ENCODE data around the gene AKAP1. TPM values are rescaled to one million over a fixed set of nuclear protein-coding genes. Genes with fewer than 3 reads are reported as not detected.

Gene AKAP1, protein sequence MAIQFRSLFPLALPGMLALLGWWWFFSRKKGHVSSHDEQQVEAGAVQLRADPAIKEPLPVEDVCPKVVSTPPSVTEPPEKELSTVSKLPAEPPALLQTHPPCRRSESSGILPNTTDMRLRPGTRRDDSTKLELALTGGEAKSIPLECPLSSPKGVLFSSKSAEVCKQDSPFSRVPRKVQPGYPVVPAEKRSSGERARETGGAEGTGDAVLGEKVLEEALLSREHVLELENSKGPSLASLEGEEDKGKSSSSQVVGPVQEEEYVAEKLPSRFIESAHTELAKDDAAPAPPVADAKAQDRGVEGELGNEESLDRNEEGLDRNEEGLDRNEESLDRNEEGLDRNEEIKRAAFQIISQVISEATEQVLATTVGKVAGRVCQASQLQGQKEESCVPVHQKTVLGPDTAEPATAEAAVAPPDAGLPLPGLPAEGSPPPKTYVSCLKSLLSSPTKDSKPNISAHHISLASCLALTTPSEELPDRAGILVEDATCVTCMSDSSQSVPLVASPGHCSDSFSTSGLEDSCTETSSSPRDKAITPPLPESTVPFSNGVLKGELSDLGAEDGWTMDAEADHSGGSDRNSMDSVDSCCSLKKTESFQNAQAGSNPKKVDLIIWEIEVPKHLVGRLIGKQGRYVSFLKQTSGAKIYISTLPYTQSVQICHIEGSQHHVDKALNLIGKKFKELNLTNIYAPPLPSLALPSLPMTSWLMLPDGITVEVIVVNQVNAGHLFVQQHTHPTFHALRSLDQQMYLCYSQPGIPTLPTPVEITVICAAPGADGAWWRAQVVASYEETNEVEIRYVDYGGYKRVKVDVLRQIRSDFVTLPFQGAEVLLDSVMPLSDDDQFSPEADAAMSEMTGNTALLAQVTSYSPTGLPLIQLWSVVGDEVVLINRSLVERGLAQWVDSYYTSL
- 9.5 and 10.7 TPM in 2 replicates for total RNA-seq (2014; rRNA removed; shearing (Covaris generic))
- polyA plus RNA-seq (2016; fragmentation: Nextera tagmentation; extraction: Ambion mirVana), result 7.3 and 8.6 TPM in 2 replicates

DNA sequence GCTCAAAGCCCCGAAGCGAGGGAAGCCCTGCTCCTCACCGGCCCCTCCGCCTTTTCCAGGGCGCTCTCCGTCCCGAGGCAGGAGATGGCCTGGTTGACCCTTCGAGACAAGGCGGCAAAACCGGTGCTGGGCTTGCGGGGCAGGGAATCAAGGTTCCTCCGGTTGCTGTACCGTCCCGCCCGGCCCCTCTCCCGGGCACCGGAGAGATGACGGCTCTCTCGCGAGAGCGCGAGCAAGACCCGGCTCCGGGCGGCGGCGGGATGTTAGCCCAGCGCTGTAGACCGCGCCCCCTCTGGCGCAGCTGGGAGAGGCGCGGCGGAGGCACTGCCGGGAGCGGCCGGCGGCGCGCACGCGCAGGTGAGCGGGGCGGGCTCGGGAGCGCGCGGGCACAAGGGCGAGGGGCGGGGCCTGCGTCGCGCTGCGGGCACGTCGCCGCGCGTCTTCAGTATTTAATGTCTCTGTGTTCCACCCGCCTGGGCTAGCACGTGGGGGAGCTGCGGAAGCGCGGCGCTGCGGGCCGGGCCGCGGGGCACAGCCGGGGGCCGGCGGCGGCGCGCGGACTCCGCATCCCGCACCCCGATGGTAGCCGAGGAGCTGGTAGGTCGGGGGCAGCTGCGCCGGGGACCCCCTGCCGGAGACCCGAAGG is at the start of gene AKAP1:
AKAP1 (plus strand) TSS at position 445 of the 646 bp plus-strand sequence. CDS start 20,219 bp downstream, outside the sequence.
- no peaks in the 10 kb centered on the region for H3K4me1 ChIP-seq (ENCODE audit: insufficient read depth)
- H4K20me1 ChIP-seq (ENCODE audit: insufficient read depth), result no peaks in the 10 kb centered on the region
- H3K4me2 ChIP-seq (ENCODE audit: unreplicated experiment), result peak within 1 kb of the TSS; percentile 87
- no peaks in the 10 kb centered on the region for H3K27me3 ChIP-seq (replicated peaks; ENCODE audit: insufficient read depth)
- peaks cover 6% of the 10 kb centered on the region; the same call in 1 of the 2 replicates for H3F3A ChIP-seq (ENCODE audit: insufficient read depth)
- DNase-seq, result peak; percentile 99
- H3K36me3 ChIP-seq (ENCODE audit: low read depth), result no peaks in the 10 kb centered on the region
- WGBS, 2 experiments (ENCODE audit: low coverage in 1 of 2, low lambda C conversion rate in 2 of 2, missing lambda C conversion rate in 2 of 2), result 1% methylated on average over 32 to 35 of the region's 85 CpGs
- no peaks in the 10 kb centered on the region for H3K9me3 ChIP-seq (ENCODE audit: low read depth)
- peaks cover 8% of the 10 kb centered on the region; the same call in 1 of the 2 replicates for H3K79me2 ChIP-seq (ENCODE audit: insufficient read depth)
- peak within 1 kb of the TSS; percentile 76 for H3K27ac ChIP-seq
- TF ChIP-seq EZH2phosphoT487 (IDR thresholded peaks at IDR 0.05; ENCODE audit: insufficient read depth, low read depth) (no peak), EZH2 (IDR thresholded peaks at IDR 0.05; ENCODE audit: insufficient read depth, poor library complexity, severe bottlenecking) (no peak)
- H3K4me3 ChIP-seq, result peak within 1 kb of the TSS; percentile 92
- H3K9me2 ChIP-seq (ENCODE audit: insufficient read depth), result no peaks in the 10 kb centered on the region
- in situ Hi-C loops (cut with MboI), result no loop called here
- H3K9ac ChIP-seq, result peak within 1 kb of the TSS; percentile 87
- H2AFZ ChIP-seq, result peak within 1 kb of the TSS; percentile 97

DNA sequence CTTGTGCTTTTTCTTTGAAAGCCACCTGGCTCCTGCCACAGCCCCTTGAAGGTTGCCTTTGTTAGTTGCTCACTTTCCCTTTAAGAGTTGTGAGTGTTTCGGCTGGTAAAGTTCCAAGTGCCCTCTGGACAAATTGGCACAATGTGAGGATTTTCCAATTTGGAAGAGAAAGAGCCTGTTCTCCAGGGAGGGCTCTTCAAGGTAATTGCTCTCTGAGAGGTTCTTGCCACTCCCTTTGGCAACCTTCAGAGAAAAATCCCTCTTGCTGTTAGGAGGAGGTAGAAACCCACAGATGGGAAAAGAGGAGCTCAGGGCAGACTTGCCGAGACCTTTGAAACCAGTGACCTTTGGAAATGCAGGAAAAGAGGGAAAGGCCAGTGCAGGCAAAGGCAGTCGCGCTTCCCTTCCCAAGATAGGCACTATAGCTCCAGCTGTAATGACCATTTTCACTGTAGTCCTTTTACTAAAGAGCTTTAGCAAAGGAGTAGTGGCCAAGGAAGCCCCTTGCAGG is 49.0 kb upstream of the AKAP1 start:
- no peak overlapping the region for H3K4me3 ChIP-seq
- no peak for DNase-seq
- H3K36me3 ChIP-seq (ENCODE audit: low read depth), result no peaks in the 10 kb centered on the region
- TF ChIP-seq EZH2 (IDR thresholded peaks at IDR 0.05; ENCODE audit: insufficient read depth, poor library complexity, severe bottlenecking), result no peak
- no peak for TF ChIP-seq EZH2phosphoT487 (IDR thresholded peaks at IDR 0.05; ENCODE audit: insufficient read depth, low read depth)
- in situ Hi-C loops (cut with MboI), result no loop called here
- WGBS, 2 experiments (ENCODE audit: low coverage in 1 of 2, low lambda C conversion rate in 2 of 2, missing lambda C conversion rate in 2 of 2), result 55 to 56% methylated on average over 4 of the region's 4 CpGs
- H3K9ac ChIP-seq, result no peak overlapping the region
- H3K9me2 ChIP-seq (ENCODE audit: insufficient read depth), result no peaks in the 10 kb centered on the region
- H3F3A ChIP-seq (ENCODE audit: insufficient read depth), result no peaks in the 10 kb centered on the region
- no peaks in the 10 kb centered on the region for H3K4me1 ChIP-seq (ENCODE audit: insufficient read depth)
- H3K79me2 ChIP-seq (ENCODE audit: insufficient read depth), result no peaks in the 10 kb centered on the region
- H3K4me2 ChIP-seq (ENCODE audit: unreplicated experiment), result no peak overlapping the region
- H3K27ac ChIP-seq, result no peak overlapping the region
- H4K20me1 ChIP-seq (ENCODE audit: insufficient read depth), result no peaks in the 10 kb centered on the region
- no peak overlapping the region for H2AFZ ChIP-seq
- H3K9me3 ChIP-seq (ENCODE audit: low read depth), result no peaks in the 10 kb centered on the region
- peaks cover 6% of the 10 kb centered on the region for H3K27me3 ChIP-seq (replicated peaks; ENCODE audit: insufficient read depth)

DNA sequence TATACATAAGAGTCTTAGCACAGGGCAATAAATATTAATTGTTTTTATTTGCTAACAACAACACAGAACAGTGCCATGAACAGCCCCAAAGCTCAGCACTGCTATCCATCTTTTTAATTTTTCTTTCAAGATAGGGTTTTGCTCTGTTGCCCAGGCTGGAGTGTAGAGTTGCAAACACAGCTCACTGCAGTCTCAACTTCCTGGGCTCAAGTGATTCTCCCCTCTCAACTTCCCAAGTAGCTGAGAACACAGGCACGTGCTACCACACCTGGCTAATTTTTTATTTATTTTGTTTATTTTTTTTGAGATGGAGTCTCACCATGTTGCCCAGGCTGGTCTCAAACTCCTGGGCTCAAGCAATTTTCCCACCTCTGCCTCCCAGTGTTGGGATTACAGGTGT is 47.6 kb upstream of the AKAP1 start:
- no peak for DNase-seq
- H3K4me2 ChIP-seq (ENCODE audit: unreplicated experiment), result no peak overlapping the region
- H3K9me3 ChIP-seq (ENCODE audit: low read depth), result no peaks in the 10 kb centered on the region
- no peaks in the 10 kb centered on the region for H3K36me3 ChIP-seq (ENCODE audit: low read depth)
- no peaks in the 10 kb centered on the region for H3K9me2 ChIP-seq (ENCODE audit: insufficient read depth)
- no peak overlapping the region for H3K9ac ChIP-seq
- peaks cover 6% of the 10 kb centered on the region for H3K27me3 ChIP-seq (replicated peaks; ENCODE audit: insufficient read depth)
- H2AFZ ChIP-seq, result no peak overlapping the region
- no peak for TF ChIP-seq EZH2phosphoT487 (IDR thresholded peaks at IDR 0.05; ENCODE audit: insufficient read depth, low read depth)
- TF ChIP-seq EZH2 (IDR thresholded peaks at IDR 0.05; ENCODE audit: insufficient read depth, poor library complexity, severe bottlenecking), result no peak
- no peaks in the 10 kb centered on the region for H4K20me1 ChIP-seq (ENCODE audit: insufficient read depth)
- no peaks in the 10 kb centered on the region for H3F3A ChIP-seq (ENCODE audit: insufficient read depth)
- no peaks in the 10 kb centered on the region for H3K4me1 ChIP-seq (ENCODE audit: insufficient read depth)
- H3K4me3 ChIP-seq, result no peak overlapping the region
- H3K27ac ChIP-seq, result no peak overlapping the region
- no peaks in the 10 kb centered on the region for H3K79me2 ChIP-seq (ENCODE audit: insufficient read depth)
- in situ Hi-C loops (cut with MboI), result no loop called here
- WGBS, 2 experiments (ENCODE audit: low coverage in 1 of 2, low lambda C conversion rate in 2 of 2, missing lambda C conversion rate in 2 of 2), result 52 to 56% methylated on average over 1 of the region's 1 CpG

DNA sequence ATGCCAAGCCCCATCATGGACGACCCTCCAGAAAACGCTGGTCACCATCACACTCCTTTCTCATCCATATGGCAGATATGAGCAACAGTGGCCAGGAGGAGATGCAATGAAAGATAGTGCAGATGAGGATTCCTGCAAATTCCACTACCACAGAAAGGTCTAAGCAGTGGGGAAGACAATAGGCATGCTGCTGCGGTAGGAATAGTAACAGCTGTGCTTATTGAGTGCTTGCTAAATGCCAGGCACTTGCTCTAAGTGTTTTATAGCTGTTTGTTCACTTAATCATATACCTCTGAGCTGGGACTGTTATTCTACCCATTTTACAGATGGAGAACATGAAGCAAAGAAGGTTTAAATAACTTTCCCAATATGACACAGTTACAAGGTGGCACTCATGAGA is 46.6 kb upstream of the AKAP1 start:
- Histone ChIP-seq H4K20me1 (ENCODE audit: insufficient read depth) (no peaks in the 10 kb centered on the region), H3K27me3 (replicated peaks; ENCODE audit: insufficient read depth) (peaks cover 8% of the 10 kb centered on the region), H3K4me2 (ENCODE audit: unreplicated experiment) (no peak overlapping the region), H3K79me2 (ENCODE audit: insufficient read depth) (no peaks in the 10 kb centered on the region), H3K36me3 (ENCODE audit: low read depth) (no peaks in the 10 kb centered on the region), H3K9me2 (ENCODE audit: insufficient read depth) (no peaks in the 10 kb centered on the region), H3F3A (ENCODE audit: insufficient read depth) (no peaks in the 10 kb centered on the region), H2AFZ (no peak overlapping the region), H3K4me3 (no peak overlapping the region), H3K4me1 (ENCODE audit: insufficient read depth) (no peaks in the 10 kb centered on the region), H3K27ac (no peak overlapping the region), H3K9me3 (ENCODE audit: low read depth) (no peaks in the 10 kb centered on the region), H3K9ac (no peak overlapping the region)
- WGBS, 2 experiments (ENCODE audit: low coverage in 1 of 2, low lambda C conversion rate in 2 of 2, missing lambda C conversion rate in 2 of 2), result 45 to 73% methylated on average over 3 of the region's 3 CpGs
- in situ Hi-C loops (cut with MboI), result no loop called here
- TF ChIP-seq EZH2phosphoT487 (IDR thresholded peaks at IDR 0.05; ENCODE audit: insufficient read depth, low read depth) (no peak), EZH2 (IDR thresholded peaks at IDR 0.05; ENCODE audit: insufficient read depth, poor library complexity, severe bottlenecking) (no peak)
- DNase-seq, result no peak
